MG63 (cell line): Measurements from ENCODE around the gene SLC25A11. TPM values are rescaled to one million over a fixed set of nuclear protein-coding genes. Genes with fewer than 3 reads are reported as not detected.

Experiments used
- DNase-seq: peaks from one replicate; pipeline ENCODE4 v3.0.0-alpha.2; 2020
- H3K27me3 ChIP-seq: fragments of 250-450 bp; sonication (Bioruptor Pico); 2 replicates; pipeline ENCODE4 v1.5.1; 2020; ENCODE audit warnings: mild to moderate bottlenecking, moderate library complexity
- H3K36me3 ChIP-seq: fragments of 250-450 bp; sonication (Bioruptor Pico); 2 replicates; pipeline ENCODE4 v1.5.1; 2020; ENCODE audit warnings: mild to moderate bottlenecking, moderate library complexity
- H3K4me3 ChIP-seq: fragments of 250-450 bp; sonication (Bioruptor Pico); 2 replicates; pipeline ENCODE4 v1.5.1; 2020; ENCODE audit warnings: mild to moderate bottlenecking, moderate library complexity
- H3K9me3 ChIP-seq: fragments of 250-450 bp; sonication (Bioruptor Pico); 2 replicates; pipeline ENCODE4 v1.5.1; 2020; ENCODE audit warnings: mild to moderate bottlenecking, moderate library complexity
- total RNA-seq: library from RNA; depleted of rRNA; stranded (reverse); fragments of >200 nt; shearing (Covaris generic); gene quantifications from 2 replicates; pipeline ENCODE4 v1.2.3, GENCODE V29; 2014; ENCODE audit warnings: low replicate concordance; rRNA removed

SLC25A11 gene
- total RNA-seq, 1 experiment from 2014 or later: 87.3 TPM

DNA sequence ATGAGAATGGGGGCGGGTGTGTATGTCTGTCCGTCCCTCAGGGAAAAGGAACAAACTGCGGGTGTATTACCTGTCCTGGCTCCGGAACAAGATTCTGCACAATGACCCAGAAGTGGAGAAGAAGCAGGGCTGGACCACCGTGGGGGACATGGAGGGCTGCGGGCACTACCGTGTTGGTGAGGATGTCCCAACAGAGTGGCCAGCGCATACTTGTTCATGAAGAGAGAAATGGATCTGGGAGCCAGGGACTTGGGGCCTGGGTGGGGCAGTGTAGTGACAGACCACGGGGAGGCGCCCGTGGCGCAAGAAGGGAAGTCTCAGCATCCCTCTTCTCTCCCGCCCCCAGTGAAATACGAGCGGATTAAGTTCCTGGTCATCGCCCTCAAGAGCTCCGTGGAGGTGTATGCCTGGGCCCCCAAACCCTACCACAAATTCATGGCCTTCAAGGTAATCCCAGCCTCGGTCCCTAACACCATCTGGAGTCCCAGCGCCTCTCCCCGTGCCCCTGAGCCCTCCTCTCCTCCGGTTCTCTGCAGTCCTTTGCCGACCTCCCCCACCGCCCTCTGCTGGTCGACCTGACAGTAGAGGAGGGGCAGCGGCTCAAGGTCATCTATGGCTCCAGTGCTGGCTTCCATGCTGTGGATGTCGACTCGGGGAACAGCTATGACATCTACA lies 44.1 kb downstream of the SLC25A11 start:
- Histone ChIP-seq H3K9me3 (no peaks in the 10 kb centered on the region), H3K4me3 (no peak overlapping the region), H3K36me3 (no peaks in the 10 kb centered on the region), H3K27me3 (no peaks in the 10 kb centered on the region)
- no peak for DNase-seq

DNA sequence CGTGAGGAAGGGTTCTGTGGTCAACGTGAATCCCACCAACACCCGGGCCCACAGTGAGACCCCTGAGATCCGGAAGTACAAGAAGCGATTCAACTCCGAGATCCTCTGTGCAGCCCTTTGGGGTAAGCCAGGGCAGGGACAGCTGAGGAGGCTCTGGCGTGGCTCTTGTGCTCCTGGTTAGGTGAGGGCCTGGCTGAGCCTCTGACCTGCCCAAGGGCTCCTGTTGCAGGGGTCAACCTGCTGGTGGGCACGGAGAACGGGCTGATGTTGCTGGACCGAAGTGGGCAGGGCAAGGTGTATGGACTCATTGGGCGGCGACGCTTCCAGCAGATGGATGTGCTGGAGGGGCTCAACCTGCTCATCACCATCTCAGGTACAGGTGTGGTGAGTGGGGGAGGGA lies 44.7 kb downstream of the SLC25A11 start:
- Histone ChIP-seq H3K36me3 (no peaks in the 10 kb centered on the region), H3K4me3 (no peak overlapping the region), H3K27me3 (no peaks in the 10 kb centered on the region), H3K9me3 (no peaks in the 10 kb centered on the region)
- DNase-seq: no peak

DNA sequence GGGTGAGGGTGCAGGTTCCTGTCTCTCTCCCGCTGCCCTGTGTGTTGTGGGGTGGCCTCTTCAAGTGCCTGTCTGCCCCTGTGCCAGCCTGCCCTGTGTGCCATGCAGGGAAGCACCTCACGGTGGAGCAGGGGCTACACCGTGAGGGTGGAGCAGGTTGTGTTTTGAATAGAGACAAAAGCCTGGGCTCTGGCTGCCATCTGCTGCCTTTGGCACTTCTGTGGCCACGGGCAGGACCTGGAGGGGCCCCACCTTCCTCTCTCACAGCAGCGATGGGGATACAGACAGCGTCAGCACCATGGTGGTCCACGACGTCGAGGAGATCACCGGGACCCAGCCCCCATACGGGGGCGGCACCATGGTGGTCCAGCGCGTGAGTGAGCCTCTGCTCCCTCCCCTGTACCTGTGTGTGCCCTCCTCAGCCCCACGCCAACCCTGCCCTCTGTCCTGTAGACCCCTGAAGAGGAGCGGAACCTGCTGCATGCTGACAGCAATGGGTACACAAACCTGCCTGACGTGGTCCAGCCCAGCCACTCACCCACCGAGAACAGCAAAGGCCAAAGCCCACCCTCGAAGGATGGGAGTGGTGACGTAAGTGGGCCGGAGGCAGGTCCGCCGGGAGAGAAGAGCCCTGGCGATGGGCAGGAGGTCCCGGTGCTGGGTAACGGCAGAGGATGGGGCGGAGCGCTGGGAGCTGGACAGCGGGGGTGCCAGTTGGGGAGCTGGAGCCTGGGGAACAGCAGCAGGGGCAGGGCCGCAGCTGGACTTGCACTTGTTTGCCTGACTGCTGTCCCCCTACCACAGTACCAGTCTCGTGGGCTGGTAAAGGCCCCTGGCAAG lies 45.9 kb downstream of the SLC25A11 start:
- no peak overlapping the region for H3K4me3 ChIP-seq
- peaks cover 3% of the 10 kb centered on the region for H3K36me3 ChIP-seq
- no peaks in the 10 kb centered on the region for H3K27me3 ChIP-seq
- H3K9me3 ChIP-seq: no peaks in the 10 kb centered on the region
- no peak for DNase-seq

DNA sequence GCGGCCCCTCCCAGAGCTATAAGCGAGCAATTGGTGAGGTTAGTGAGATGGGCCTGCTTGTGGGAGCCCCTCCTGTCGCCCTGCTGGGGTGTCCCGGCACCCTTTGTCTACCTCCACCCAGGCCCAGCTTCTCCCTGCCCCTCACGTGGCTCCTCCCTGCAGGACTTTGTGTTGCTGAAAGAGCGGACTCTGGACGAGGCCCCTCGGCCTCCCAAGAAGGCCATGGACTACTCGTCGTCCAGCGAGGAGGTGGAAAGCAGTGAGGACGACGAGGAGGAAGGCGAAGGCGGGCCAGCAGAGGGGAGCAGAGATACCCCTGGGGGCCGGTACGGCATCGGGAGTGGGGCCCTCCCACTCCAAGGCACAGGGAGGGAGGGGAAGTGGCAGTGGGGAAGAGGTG lies 46.6 kb downstream of the SLC25A11 start:
- H3K36me3 ChIP-seq: peaks cover 5% of the 10 kb centered on the region
- no peak for DNase-seq
- no peak overlapping the region for H3K4me3 ChIP-seq
- no peaks in the 10 kb centered on the region for H3K9me3 ChIP-seq
- H3K27me3 ChIP-seq: no peaks in the 10 kb centered on the region

DNA sequence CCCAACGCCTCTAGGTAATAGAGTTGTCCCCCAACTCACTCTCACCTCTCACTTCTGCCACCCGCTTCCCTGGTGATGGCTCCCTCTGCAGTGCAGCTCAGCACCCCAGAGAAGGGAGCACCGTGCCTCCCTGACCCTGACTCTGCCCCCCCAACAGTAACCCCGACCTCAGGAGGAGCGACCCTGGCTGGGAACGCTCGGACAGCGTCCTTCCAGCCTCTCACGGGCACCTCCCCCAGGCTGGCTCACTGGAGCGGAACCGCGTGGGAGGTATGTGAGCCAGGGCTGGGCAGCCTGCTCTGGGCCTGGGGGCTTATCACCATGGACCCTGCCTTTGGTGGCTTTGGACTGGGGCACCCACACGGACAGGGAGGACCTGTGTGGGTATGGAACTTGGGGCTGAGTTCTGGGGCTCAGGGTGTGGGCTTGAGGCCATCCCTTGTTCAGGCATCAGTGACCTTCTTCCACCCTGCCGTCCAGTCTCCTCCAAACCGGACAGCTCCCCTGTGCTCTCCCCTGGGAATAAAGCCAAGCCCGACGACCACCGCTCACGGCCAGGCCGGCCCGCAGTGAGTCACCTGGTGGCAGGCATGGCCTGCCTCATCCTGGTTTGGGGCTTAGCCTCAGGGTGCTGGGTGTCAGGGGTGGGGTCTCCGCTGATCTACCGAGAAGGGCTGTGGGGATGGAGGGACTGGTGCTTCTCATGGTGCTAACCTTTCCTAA lies 47.2 kb downstream of the SLC25A11 start:
- Histone ChIP-seq H3K36me3 (peaks cover 5% of the 10 kb centered on the region), H3K4me3 (no peak overlapping the region), H3K27me3 (no peaks in the 10 kb centered on the region), H3K9me3 (no peaks in the 10 kb centered on the region)
- DNase-seq: no peak

DNA sequence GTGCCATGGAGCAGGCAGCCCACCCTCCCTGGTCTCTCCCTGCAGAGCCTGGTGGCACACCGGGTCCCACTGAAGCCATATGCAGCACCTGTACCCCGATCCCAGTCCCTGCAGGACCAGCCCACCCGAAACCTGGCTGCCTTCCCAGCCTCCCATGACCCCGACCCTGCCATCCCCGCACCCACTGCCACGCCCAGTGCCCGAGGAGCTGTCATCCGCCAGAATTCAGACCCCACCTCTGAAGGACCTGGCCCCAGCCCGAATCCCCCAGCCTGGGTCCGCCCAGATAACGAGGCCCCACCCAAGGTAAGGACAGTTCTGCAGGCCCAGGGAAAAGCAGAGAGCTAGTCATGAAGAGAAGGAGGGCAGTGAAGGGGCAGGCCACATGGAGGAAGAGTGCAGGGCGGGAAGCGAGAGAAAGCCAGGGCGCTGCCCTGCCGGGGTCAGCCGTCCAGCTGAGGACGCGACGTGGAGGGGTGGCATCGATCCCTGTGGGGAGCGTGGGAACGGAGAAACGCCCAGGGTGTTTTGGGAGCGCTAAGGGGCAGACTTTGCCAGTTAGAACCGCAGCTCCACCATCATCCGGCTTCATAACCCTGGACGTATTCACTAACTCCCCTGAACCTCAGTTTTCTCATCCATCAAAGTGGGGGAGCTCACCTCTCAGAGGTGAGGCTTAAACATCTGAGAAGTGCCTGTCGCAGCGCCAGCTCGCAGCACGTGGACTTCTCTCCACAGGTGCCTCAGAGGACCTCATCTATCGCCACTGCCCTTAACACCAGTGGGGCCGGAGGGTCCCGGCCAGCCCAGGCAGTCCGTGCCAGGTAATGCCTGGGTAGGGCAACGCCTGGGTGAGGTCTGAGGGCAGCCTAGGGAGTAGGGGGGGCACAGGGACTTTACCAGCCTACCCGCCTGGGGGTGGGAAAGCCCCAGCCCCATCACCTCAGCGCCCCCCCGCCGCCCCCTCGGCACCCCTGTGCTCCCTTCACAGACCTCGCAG lies 48.1 kb downstream of the SLC25A11 start:
- peaks cover 5% of the 10 kb centered on the region for H3K36me3 ChIP-seq
- H3K4me3 ChIP-seq: no peak overlapping the region
- no peaks in the 10 kb centered on the region for H3K27me3 ChIP-seq
- DNase-seq: no peak
- H3K9me3 ChIP-seq: no peaks in the 10 kb centered on the region

DNA sequence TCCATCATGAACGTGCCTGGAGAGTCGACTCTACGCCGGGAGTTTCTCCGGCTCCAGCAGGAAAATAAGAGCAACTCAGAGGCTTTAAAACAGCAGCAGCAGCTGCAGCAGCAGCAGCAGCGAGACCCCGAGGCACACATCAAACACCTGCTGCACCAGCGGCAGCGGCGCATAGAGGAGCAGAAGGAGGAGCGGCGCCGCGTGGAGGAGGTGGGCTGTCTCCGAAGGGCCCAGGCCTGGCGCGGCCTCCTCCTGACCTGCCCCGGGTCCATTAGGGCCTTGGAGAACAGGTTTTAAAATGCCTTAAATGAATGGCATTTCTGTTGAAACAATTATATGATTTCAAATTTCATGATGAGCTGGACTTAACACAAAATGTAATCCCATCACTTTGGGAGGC lies 52.3 kb downstream of the SLC25A11 start:
- H3K9me3 ChIP-seq: no peaks in the 10 kb centered on the region
- H3K36me3 ChIP-seq: peaks cover 5% of the 10 kb centered on the region
- no peak for DNase-seq
- no peaks in the 10 kb centered on the region for H3K27me3 ChIP-seq
- H3K4me3 ChIP-seq: no peak overlapping the region

Other genes with a start within 250 kb of the SLC25A11 start
- gene PELP1, start 235.9 kb downstream of the SLC25A11 start, total RNA-seq: 13.6 and 15.7 TPM in 2 replicates
- gene ARRB2, start 229.4 kb downstream of the SLC25A11 start, total RNA-seq: 5.7 and 10.5 TPM in 2 replicates
- 13.2 and 19.4 TPM in 2 replicates for gene MED11, start 208.6 kb downstream of the SLC25A11 start, total RNA-seq
- 0.30 and 0.33 TPM in 2 replicates for gene ZMYND15, start 200.2 kb downstream of the SLC25A11 start, total RNA-seq
- 1.8 and 3.7 TPM in 2 replicates for gene CXCL16, start 200.1 kb downstream of the SLC25A11 start, total RNA-seq
- not detected in 2 replicates for gene TM4SF5, start 168.2 kb downstream of the SLC25A11 start, total RNA-seq
- not detected in 2 replicates for gene VMO1, start 153.7 kb downstream of the SLC25A11 start, total RNA-seq
- not detected in 2 replicates for gene GLTPD2, start 151.1 kb downstream of the SLC25A11 start, total RNA-seq
- gene PSMB6, start 143.9 kb downstream of the SLC25A11 start, total RNA-seq: 149 and 177 TPM in 2 replicates
- 3.7 and 5.8 TPM in 2 replicates for gene PLD2, start 132.9 kb downstream of the SLC25A11 start, total RNA-seq
- 15.1 and 19.1 TPM in 2 replicates for gene MINK1, start 106.7 kb downstream of the SLC25A11 start, total RNA-seq
- 0.16 and 0.94 TPM in 2 replicates for gene C17orf107, start 40.5 kb downstream of the SLC25A11 start, total RNA-seq
- 0.07 TPM in 1 of 2 replicates, not detected in the other for gene CHRNE, start 36.9 kb downstream of the SLC25A11 start, total RNA-seq
- gene GP1BA, start 7.8 kb downstream of the SLC25A11 start, total RNA-seq: not detected in 2 replicates
- gene RNF167, start 222 bp upstream of the SLC25A11 start, total RNA-seq: 20.4 and 29.9 TPM in 2 replicates
- 182 and 263 TPM in 2 replicates for gene PFN1, start 8.5 kb upstream of the SLC25A11 start, total RNA-seq
- gene ENO3, start 11.1 kb upstream of the SLC25A11 start, total RNA-seq: 1.3 TPM in 1 of 2 replicates, not detected in the other
- 32.2 and 88.3 TPM in 2 replicates for gene SPAG7, start 27.8 kb upstream of the SLC25A11 start, total RNA-seq
- gene CAMTA2, start 47.6 kb upstream of the SLC25A11 start, total RNA-seq: 1.9 and 5.6 TPM in 2 replicates
- gene INCA1, start 57.5 kb upstream of the SLC25A11 start, total RNA-seq: not detected in 2 replicates
- gene KIF1C, start 57.9 kb upstream of the SLC25A11 start, total RNA-seq: 19.1 and 58.1 TPM in 2 replicates
- not detected in 2 replicates for gene SLC52A1, start 95.4 kb upstream of the SLC25A11 start, total RNA-seq
- 0.40 and 1.4 TPM in 2 replicates for gene ZFP3, start 138.4 kb upstream of the SLC25A11 start, total RNA-seq
- gene ZNF232, start 171.8 kb upstream of the SLC25A11 start, total RNA-seq: 10.7 and 15.9 TPM in 2 replicates
- gene USP6, start 176.0 kb upstream of the SLC25A11 start, total RNA-seq: not detected in 2 replicates